Rectal smooth muscle tissue (tissue), 1 donor: ENCODE measurements around the gene MIOX.

Experiments
- H3K27ac ChIP-seq: one replicate; pipeline ENCODE4 v1.7.0; 2013; ENCODE audit warnings: low read depth, low read length, inconsistent platforms
- H3K27me3 ChIP-seq: one replicate; pipeline ENCODE4 v1.7.0; 2013; ENCODE audit warnings: low read length; ENCODE audit not compliant: control insufficient read depth, insufficient read depth
- H3K36me3 ChIP-seq: one replicate; pipeline ENCODE4 v1.7.0; 2013; ENCODE audit warnings: low read length; ENCODE audit not compliant: control insufficient read depth, insufficient read depth
- H3K4me1 ChIP-seq: one replicate; pipeline ENCODE4 v1.7.0; 2013; ENCODE audit warnings: low read length; ENCODE audit not compliant: control insufficient read depth, insufficient read depth
- H3K4me3 ChIP-seq: one replicate; pipeline ENCODE4 v1.7.0; 2013; ENCODE audit warnings: low read length
- H3K9ac ChIP-seq: one replicate; pipeline ENCODE4 v1.7.0; 2013; ENCODE audit warnings: low read length

MIOX gene

DNA sequence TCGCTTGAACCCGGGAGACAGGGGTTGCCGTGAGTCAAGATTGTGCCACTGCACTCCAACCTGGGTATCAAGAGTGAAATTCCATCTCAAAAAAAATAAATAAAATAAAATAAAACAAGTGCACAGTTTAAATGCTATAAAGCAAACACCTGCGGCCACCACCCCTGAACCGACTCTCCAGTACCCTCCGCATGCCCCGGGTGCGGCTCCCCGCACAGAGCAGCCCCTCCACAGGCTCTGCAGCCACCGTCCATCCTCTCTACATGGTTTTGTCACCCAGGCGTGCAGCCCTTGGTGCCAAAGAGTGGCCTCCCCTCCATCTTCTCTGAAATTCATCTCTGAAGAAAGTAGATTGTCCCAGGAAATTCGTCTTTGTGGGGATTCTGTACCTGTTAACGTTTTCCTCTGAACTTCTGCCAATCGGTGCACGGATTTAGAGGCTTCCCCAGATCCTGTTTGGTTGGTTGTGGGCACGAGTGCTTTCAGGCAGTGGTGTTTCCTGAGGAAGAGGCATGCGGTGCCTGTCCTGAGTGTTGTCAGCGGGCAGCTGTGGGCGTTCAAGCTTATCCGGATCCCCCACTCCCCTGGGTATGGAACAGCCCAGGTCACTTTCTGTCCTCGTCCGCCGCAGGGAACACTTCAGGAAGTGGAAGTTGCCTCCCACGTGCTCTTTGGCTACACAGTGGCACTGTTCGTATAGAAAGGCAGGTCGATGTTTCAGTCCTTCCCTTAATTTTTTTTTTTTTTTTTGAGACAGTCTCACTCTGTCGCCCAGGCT lies 4.1 kb downstream of the MIOX start:
- Histone ChIP-seq H3K9ac (no peak overlapping the region), H3K27ac (no peak overlapping the region), H3K36me3 (no peaks in the 10 kb centered on the region), H3K27me3 (peaks cover 4% of the 10 kb centered on the region), H3K4me1 (no peaks in the 10 kb centered on the region), H3K4me3 (no peak overlapping the region)

DNA sequence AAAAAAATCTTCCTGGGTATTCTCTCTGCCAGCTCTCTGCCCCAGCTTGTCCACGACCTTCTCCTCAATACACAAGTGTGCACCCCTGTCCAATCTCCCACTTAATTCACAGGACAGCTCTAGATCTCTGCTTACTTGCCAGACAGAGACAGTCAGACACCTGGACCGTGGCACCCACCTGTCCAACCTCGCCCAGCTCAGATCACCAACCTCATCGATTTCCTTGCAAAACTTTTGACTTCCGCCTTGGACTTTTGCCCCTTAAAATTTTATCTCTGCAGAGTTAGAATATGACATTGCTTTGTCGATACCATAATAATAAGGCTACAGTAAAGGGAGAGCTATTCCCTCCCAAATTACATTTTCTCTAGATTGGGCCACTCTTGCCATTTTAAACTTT lies 10.4 kb downstream of the MIOX start:
- H3K9ac ChIP-seq: no peak overlapping the region
- H3K27ac ChIP-seq: no peak overlapping the region
- H3K4me1 ChIP-seq: no peaks in the 10 kb centered on the region
- H3K27me3 ChIP-seq: no peaks in the 10 kb centered on the region
- H3K36me3 ChIP-seq: peaks cover under 1% of the 10 kb centered on the region
- H3K4me3 ChIP-seq: no peak overlapping the region

DNA sequence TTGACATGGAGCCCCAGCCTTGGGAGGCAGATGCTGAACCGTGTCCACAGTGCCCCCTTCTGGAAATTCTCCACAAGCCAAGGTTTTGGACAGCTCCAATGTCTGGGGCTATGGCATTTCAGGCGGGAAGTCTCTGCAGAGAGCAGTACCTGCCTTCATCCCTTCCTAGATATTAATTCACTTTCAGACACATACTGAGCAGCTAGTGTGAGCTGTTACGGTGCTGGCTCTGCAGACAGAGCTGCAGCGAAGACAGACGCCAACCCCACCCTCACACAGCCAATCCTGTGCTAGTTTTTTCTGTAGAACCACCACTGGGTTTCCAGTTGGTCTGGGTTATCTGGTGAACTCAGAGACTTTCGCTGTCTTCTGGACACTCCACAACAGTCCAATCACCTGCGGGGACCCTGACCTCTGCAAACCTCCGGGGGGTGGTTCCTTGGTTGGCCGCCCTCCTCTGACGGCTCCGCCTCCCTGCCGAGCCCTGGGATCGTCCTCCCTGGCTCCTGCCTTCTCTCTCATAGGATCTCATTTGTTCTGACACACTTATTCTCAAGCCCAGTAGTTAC lies 11.7 kb downstream of the MIOX start:
- H3K9ac ChIP-seq: no peak overlapping the region
- H3K27ac ChIP-seq: no peak overlapping the region
- no peak overlapping the region for H3K4me3 ChIP-seq
- H3K27me3 ChIP-seq: no peaks in the 10 kb centered on the region
- peaks cover 5% of the 10 kb centered on the region for H3K36me3 ChIP-seq
- no peaks in the 10 kb centered on the region for H3K4me1 ChIP-seq

DNA sequence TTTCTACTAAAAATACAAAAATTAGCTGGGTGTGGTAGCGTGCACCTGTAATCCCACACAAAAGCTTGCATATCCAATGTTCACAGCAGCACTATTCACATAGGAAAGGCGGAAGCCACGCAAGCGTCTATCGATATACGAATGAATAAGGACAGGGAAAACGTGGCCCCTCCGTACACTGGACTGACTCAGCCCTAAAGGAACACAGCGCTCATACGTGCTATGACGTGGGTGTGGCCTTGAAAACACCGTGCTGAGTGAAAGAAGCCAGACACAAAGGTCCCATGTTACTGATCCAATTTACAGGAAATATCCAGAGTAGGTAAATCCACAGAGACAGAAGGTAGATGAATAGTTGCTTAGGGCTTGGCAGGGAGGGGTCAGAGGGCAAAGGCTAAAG lies 13.8 kb downstream of the MIOX start:
- Histone ChIP-seq H3K4me3 (no peak overlapping the region), H3K27ac (no peak overlapping the region), H3K27me3 (no peaks in the 10 kb centered on the region), H3K4me1 (no peaks in the 10 kb centered on the region), H3K36me3 (peaks cover 14% of the 10 kb centered on the region), H3K9ac (no peak overlapping the region)

DNA sequence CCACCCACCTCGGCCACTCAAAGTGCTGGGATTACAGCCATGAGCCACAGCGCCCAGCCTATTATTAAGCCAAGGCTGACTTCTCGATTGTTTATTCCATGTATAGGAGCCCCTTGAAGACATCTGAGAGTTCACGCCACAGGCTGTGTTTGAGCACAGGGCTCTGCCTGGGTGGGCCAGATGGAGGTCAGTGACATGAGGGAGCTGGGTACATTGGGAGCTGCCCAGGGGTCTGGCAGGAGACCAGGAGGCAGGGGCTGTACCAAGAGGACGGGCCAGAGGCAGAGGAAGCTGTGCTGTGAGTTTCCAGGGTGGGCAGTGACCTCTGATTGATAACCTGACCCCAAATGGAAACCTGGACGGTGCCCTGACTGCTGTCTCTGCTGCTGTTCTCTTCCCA lies 15.4 kb downstream of the MIOX start:
- Histone ChIP-seq H3K4me3 (no peak overlapping the region), H3K4me1 (peaks cover 6% of the 10 kb centered on the region), H3K36me3 (peaks cover 16% of the 10 kb centered on the region), H3K27ac (no peak overlapping the region), H3K27me3 (no peaks in the 10 kb centered on the region), H3K9ac (no peak overlapping the region)

DNA sequence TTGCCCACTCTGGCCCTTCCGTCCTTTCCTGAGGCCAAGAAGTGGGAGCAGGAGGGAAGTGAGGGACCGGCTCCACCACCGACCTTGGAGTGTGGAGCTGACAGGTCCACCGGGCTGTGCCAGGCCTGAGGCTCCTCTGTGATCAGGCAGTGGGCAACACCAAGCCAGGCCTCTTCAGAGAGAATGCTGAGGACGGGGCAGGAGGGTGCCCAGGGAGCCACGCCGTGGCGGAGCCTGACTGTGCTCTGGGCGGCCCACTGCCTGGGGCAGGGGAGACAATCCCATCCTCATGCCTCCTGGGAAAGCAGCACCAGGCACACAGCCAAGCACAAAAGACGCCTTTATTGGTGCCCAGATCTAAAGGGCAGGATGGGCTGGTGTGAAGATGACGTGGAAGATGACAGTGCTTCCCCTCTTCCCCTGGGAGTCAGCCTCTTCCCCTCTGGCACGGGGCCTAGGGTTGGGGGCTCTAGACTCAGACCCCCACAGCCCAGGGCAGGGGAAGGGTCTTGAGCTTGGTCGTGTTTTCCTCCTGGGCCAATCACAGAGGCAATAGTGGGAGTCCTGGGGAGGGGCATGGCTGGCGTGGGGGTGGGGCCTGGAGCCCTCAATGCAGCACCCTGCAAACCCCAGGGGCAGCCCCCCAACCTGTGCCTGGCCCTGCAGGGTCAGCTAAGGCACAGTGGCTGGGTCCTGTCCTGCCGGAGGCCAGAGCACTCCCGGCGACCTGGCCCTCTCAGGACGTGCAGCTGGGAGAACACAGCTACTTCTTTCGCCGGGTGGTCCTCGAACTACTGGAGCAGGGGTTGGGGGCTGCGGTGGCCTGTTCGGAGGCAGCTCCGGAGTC lies 16.2 kb downstream of the MIOX start:
- Histone ChIP-seq H3K9ac (no peak overlapping the region), H3K27ac (no peak overlapping the region), H3K27me3 (no peaks in the 10 kb centered on the region), H3K36me3 (peaks cover 16% of the 10 kb centered on the region), H3K4me3 (no peak overlapping the region), H3K4me1 (peaks cover 6% of the 10 kb centered on the region)

DNA sequence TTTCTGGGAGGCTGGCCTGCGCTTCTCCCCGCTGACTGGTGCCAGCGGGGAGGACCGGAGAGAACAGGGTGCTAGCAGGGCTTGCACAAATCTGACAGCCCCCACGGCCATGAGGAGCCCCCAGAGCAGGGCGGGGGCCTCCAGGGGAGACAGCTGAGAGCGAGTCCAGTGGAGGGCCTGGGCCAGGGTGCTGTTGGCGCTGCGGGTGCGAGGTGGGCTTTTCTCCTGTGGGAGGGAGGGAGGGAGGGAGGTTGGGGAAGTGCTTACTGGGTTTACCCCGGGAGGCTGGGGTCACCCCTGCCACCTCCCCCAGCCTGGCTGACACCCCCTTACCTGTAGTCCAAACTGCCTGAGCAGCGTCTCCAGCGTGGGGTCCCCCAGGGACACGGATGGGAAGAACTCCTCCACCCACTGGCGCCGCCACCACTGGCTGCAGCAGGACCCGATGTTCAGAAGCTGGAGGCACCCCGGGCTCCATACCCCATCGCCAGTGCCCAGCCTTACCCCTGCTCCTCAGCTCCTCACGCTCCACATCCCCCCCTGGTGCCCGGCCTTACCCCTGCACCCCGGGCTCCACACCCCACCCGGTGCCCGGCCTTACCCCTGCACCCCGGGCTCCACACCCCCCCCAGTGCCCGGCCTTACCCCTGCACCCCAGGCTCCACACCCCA lies 17.0 kb downstream of the MIOX start:
- H3K4me3 ChIP-seq: no peak overlapping the region
- H3K27me3 ChIP-seq: no peaks in the 10 kb centered on the region
- H3K27ac ChIP-seq: no peak overlapping the region
- H3K9ac ChIP-seq: no peak overlapping the region
- H3K36me3 ChIP-seq: peaks cover 16% of the 10 kb centered on the region
- peaks cover 6% of the 10 kb centered on the region for H3K4me1 ChIP-seq

DNA sequence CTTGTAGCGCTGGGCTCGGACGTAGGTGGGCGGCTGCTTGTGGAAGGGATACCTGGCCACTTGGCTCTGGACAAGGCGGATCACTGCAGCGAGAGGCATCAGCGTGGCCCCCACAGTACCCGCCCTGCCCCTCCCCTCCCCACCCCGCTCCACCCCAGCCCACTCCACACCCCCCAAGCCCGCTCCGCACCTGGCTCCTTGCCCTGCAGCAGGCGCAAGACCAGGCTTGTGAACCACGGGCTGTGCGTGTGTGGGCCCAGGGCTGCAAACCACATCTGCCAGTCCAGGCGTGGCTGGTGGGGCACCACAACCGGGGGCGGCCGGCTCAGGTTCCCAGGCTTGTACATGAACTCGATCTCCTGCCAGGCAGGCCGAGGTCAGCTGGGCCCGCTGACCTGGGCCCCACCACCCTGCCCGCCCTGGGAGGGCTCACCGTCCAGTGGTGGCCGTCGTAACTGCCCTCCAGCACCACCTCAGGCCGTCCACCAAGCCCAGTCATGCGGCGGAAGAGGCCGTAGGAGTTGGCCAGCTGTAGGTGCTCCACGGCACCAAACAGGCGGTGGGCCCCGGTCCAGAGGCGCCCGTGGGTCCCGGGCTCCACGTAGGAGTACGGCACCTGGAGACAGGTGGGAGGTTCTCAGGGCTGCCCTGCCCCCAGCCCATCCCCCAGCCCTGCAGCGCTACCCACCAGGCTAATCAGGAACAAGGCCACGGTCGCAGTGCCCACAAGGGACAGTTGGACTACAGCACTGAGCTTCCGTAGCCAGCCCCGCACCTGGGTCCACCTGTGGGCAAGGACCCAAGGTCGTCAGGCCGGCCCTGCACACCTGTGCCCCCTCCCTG lies 17.9 kb downstream of the MIOX start:
- no peaks in the 10 kb centered on the region for H3K27me3 ChIP-seq
- H3K4me3 ChIP-seq: no peak overlapping the region
- peaks cover 16% of the 10 kb centered on the region for H3K36me3 ChIP-seq
- H3K27ac ChIP-seq: no peak overlapping the region
- no peak overlapping the region for H3K9ac ChIP-seq
- H3K4me1 ChIP-seq: peaks cover 10% of the 10 kb centered on the region

DNA sequence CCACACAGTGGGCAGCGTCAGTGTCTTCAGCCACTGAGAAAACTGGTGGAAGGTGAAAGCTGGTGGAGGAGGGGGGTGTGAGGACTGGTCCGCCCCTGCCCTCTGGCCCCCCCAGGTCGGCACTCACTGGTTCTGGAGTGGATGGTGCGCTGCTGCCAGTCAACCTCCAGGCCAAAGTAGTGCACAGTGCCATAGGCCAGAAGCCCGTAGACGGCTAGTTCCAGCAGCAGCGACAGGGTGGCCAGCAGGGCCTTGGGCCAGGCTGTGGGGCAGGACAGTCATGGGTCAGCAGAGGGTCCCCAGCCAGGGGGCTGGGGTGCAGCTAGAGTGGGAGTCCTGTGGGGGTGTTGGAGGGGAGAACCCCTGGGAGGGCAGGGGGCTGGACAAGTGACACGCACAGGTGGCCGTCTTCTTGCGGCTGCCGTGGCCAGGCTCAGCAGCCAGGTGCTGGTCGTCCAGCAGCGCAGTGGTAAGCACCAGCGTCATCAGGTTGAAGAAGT lies 18.7 kb downstream of the MIOX start:
- Histone ChIP-seq H3K27ac (no peak overlapping the region), H3K9ac (no peak overlapping the region), H3K27me3 (no peaks in the 10 kb centered on the region), H3K4me1 (peaks cover 10% of the 10 kb centered on the region), H3K4me3 (no peak overlapping the region), H3K36me3 (peaks cover 16% of the 10 kb centered on the region)

DNA sequence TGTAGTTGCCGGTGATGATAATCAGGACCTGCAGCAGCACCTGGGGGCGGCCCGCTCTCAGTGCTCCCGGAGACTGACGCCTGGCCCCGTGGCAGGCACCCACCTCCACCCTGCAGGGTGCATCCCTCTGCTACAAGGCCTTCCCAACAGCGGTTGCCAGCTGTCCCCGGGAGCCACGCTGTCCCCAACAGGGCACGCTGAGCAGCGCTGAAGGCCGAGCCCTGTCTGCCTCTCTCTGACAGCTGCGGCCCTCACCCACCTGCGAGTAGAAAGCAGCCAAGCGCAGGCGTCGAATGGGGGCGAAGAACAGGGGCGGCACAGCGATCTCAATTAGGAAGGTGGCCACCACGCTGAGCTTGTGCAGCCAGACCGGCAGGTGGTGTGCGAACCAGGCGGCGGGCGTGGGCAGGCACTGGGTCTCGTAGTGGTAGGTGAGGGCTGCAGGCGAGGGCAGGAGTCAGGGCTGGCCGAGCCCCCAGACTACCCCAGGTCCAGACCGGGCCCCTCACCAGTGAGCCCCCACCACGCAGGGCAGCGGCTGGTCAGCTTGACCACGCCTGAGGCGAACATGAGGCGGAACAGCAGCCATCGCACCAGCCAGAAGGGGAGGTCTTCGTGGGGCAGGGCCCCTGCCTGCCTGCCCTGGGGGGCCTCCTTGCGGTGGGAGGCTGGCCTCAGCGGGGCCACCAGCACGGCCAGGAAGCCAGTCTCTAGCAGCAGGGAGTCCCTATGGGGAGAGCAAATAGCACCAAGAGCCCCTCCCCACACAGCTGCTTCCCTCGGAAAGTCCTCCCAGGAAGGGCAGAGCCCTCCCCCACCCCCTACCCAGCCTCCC lies 19.3 kb downstream of the MIOX start:
- no peaks in the 10 kb centered on the region for H3K27me3 ChIP-seq
- no peak overlapping the region for H3K27ac ChIP-seq
- H3K4me3 ChIP-seq: no peak overlapping the region
- H3K4me1 ChIP-seq: peaks cover 10% of the 10 kb centered on the region
- H3K36me3 ChIP-seq: peaks cover 16% of the 10 kb centered on the region
- H3K9ac ChIP-seq: no peak overlapping the region
